ENCODE measurements around the gene C20orf202.
"Not testable (repeated sequence)": the region's sequence is repeated elsewhere in the genome, so short reads cannot be mapped to it uniquely, and the experiment has no call there.

Gene C20orf202

GRCh38 chr20:1250282-1250681, 47.0 kb downstream of the C20orf202 start:
- DNase-seq, result not testable (repeated sequence)

DNA sequence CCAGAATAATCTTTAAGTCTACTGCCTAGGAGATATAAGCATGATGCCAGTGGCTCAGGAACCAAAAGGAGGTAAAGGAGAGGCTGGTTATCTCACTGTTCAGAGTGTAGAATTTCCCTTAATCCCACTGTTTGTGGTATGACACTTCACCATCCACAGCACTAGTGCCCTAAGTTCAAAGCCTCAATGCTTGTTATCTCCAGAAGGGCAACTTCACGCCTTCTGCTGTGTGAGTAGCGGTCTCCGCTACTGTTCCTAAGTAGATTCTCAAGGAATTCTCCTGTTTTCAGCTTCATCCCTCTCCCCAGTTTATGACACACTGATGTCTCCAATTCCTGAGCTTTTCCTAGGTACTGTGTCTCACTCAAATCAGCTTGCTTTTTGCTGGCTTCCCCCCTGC, 49.2 kb downstream of the C20orf202 start:
- no peak for DNase-seq

DNA sequence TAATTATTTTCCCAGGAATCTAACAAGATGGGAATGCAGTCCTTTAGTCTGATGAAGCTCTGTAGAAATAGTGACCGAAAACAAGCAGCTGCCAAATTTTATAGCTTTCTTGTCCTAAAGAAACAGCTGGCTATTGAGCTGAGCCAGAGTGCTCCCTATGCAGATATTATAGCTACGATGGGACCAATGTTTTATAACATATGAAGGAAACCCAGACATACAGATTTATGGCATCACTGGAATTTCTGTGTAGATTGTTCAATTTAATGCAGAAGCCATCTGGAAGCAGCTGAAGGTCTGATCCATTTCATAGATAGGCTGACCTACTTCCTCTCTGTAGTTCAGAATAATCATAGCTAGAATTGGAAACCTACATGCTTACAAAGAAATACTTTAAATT, 51.0 kb downstream of the C20orf202 start:
- no peak for DNase-seq

DNA sequence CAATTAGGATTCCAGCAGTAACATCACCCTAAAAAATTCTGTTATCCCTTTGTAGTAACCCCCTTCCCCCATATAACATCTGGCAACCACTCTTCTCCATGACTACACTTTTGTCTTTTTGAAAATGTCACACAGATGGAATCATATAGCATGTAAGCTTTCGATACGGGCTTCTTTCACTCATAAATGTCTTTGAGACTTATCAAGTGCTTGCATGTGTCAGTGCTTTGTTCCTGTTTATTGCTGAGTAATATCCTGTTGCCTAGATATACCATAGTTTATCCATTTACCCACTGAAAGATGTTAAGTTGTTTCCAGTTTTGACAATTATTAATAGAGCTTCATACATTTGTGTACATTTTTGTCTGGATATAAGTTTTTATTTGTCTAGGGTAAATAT, 52.4 kb downstream of the C20orf202 start:
- DNase-seq, result no peak
